Muscle layer of duodenum (tissue), 2 donors: ENCODE results near the gene PARVA.

Experiments used
- H3K27ac ChIP-seq: one replicate; pipeline ENCODE4 v1.7.0; 2013; ENCODE audit warnings: mild to moderate bottlenecking, low read length
- H3K27me3 ChIP-seq: one replicate; pipeline ENCODE4 v1.7.0; 2013; ENCODE audit warnings: low read depth, mild to moderate bottlenecking, control low read depth, low read length
- H3K36me3 ChIP-seq, 2 donors: one replicate each; pipeline ENCODE4 v1.7.0; 2013; ENCODE audit warnings: low read length in 2 of 2, control low read depth in 1 of 2, mild to moderate bottlenecking in 1 of 2; ENCODE audit not compliant: insufficient read depth in 2 of 2, control insufficient read depth in 1 of 2
- H3K4me1 ChIP-seq, 2 donors: one replicate each; pipeline ENCODE4 v1.7.0; 2013; ENCODE audit warnings: low read length in 2 of 2, mild to moderate bottlenecking in 2 of 2, control low read depth in 1 of 2, moderate library complexity in 1 of 2; ENCODE audit not compliant: insufficient read depth in 2 of 2, control insufficient read depth in 1 of 2
- H3K4me3 ChIP-seq, 2 donors: one replicate each; pipeline ENCODE4 v1.7.0; 2013; ENCODE audit warnings: low read length in 2 of 2, low read depth in 1 of 2, mild to moderate bottlenecking in 1 of 2
- H3K9me3 ChIP-seq, 2 donors: one replicate each; pipeline ENCODE4 v1.7.0; 2013; ENCODE audit warnings: low read length in 2 of 2, control low read depth in 1 of 2, mild to moderate bottlenecking in 1 of 2; ENCODE audit not compliant: control insufficient read depth in 1 of 2
- donor health status: healthy.

The PARVA gene

GRCh38 chr11:12434325-12434654 lies 56.9 kb downstream of the PARVA start:
- Histone ChIP-seq H3K27ac (peak overlapping the region; percentile 88), H3K27me3 (no peaks in the 10 kb centered on the region), H3K4me3 (peak overlapping the region in 1 of 2 donors; percentile 26), H3K9me3 (no peaks in the 10 kb centered on the region), H3K36me3 (peaks cover 0 to 4% of the 10 kb centered on the region in 2 donors), H3K4me1 (peaks cover 21 to 34% of the 10 kb centered on the region in 2 donors)

- H3K27ac ChIP-seq = peak overlapping the region; percentile 88
- peak overlapping the region in 1 of 2 donors; percentile 26 for H3K4me3 ChIP-seq
- H3K36me3 ChIP-seq = peaks cover 0 to 4% of the 10 kb centered on the region in 2 donors
- no peaks in the 10 kb centered on the region for H3K27me3 ChIP-seq
- H3K4me1 ChIP-seq = peaks cover 18 to 31% of the 10 kb centered on the region in 2 donors
- no peaks in the 10 kb centered on the region for H3K9me3 ChIP-seq
Measured at GRCh38 chr11:12435264-12435663, 57.9 kb downstream of the PARVA start.

GRCh38 chr11:12436266-12436665 lies 58.9 kb downstream of the PARVA start:
- Histone ChIP-seq H3K27ac (peak overlapping the region; percentile 58), H3K36me3 (no peaks in the 10 kb centered on the region), H3K4me3 (no peak overlapping the region), H3K27me3 (no peaks in the 10 kb centered on the region), H3K4me1 (peaks cover 10 to 21% of the 10 kb centered on the region in 2 donors), H3K9me3 (no peaks in the 10 kb centered on the region)

- peaks cover 0 to 9% of the 10 kb centered on the region in 2 donors for H3K4me1 ChIP-seq
- H3K27ac ChIP-seq = no peak overlapping the region
- H3K4me3 ChIP-seq = no peak overlapping the region
- H3K27me3 ChIP-seq = no peaks in the 10 kb centered on the region
- H3K9me3 ChIP-seq = no peaks in the 10 kb centered on the region
- H3K36me3 ChIP-seq = no peaks in the 10 kb centered on the region
Measured at GRCh38 chr11:12438291-12438690, 60.9 kb downstream of the PARVA start.

- Histone ChIP-seq H3K27ac (no peak overlapping the region), H3K27me3 (no peaks in the 10 kb centered on the region), H3K9me3 (no peaks in the 10 kb centered on the region), H3K36me3 (no peaks in the 10 kb centered on the region), H3K4me1 (peaks cover 0 to 5% of the 10 kb centered on the region in 2 donors), H3K4me3 (no peak overlapping the region)
Measured at GRCh38 chr11:12439615-12440014, 62.2 kb downstream of the PARVA start.

- Histone ChIP-seq H3K36me3 (no peaks in the 10 kb centered on the region), H3K9me3 (no peaks in the 10 kb centered on the region), H3K27me3 (no peaks in the 10 kb centered on the region), H3K27ac (no peak overlapping the region), H3K4me1 (peaks cover 0 to 12% of the 10 kb centered on the region in 2 donors), H3K4me3 (no peak overlapping the region)
Measured at GRCh38 chr11:12440565-12440964, 63.2 kb downstream of the PARVA start.

GRCh38 chr11:12441231-12441861 lies 64.0 kb downstream of the PARVA start:
- no peaks in the 10 kb centered on the region for H3K9me3 ChIP-seq
- H3K27ac ChIP-seq = no peak overlapping the region
- H3K4me3 ChIP-seq = no peak overlapping the region
- H3K27me3 ChIP-seq = no peaks in the 10 kb centered on the region
- H3K4me1 ChIP-seq = peaks cover 0 to 13% of the 10 kb centered on the region in 2 donors
- no peaks in the 10 kb centered on the region for H3K36me3 ChIP-seq

GRCh38 chr11:12444601-12445000 lies 67.2 kb downstream of the PARVA start:
- no peak overlapping the region for H3K27ac ChIP-seq
- peaks cover 0 to 28% of the 10 kb centered on the region in 2 donors for H3K4me1 ChIP-seq
- H3K27me3 ChIP-seq = no peaks in the 10 kb centered on the region
- H3K4me3 ChIP-seq = no peak overlapping the region
- no peaks in the 10 kb centered on the region for H3K36me3 ChIP-seq
- no peaks in the 10 kb centered on the region for H3K9me3 ChIP-seq

- Histone ChIP-seq H3K27me3 (no peaks in the 10 kb centered on the region), H3K27ac (no peak overlapping the region), H3K36me3 (no peaks in the 10 kb centered on the region), H3K9me3 (no peaks in the 10 kb centered on the region), H3K4me3 (no peak overlapping the region), H3K4me1 (peaks cover 0 to 32% of the 10 kb centered on the region in 2 donors)
Measured at GRCh38 chr11:12445001-12445400, 67.6 kb downstream of the PARVA start.

GRCh38 chr11:12446863-12447262 lies 69.5 kb downstream of the PARVA start:
- no peak overlapping the region for H3K27ac ChIP-seq
- no peaks in the 10 kb centered on the region for H3K36me3 ChIP-seq
- H3K4me3 ChIP-seq = no peak overlapping the region
- no peaks in the 10 kb centered on the region for H3K27me3 ChIP-seq
- H3K4me1 ChIP-seq = peaks cover 0 to 32% of the 10 kb centered on the region in 2 donors
- H3K9me3 ChIP-seq = no peaks in the 10 kb centered on the region

GRCh38 chr11:12448131-12448939 lies 71.0 kb downstream of the PARVA start:
- Histone ChIP-seq H3K36me3 (no peaks in the 10 kb centered on the region), H3K4me3 (no peak overlapping the region), H3K4me1 (peaks cover 0 to 32% of the 10 kb centered on the region in 2 donors), H3K27me3 (no peaks in the 10 kb centered on the region), H3K27ac (peak overlapping the region; percentile 34), H3K9me3 (no peaks in the 10 kb centered on the region)
